ENCODE measurements around the gene MERTK. TPM values are rescaled to one million over a fixed set of nuclear protein-coding genes. Genes with fewer than 3 reads are reported as not detected.
"Not testable (repeated sequence)": the region's sequence is repeated elsewhere in the genome, so short reads cannot be mapped to it uniquely, and the experiment has no call there.

MERTK gene
- polyA plus RNA-seq (ENCODE audit: insufficient read length in 4 of 4) = 10 to 100 TPM; 19.5 to 24.6 (median 23.1) TPM

- peak; percentile 84 to 88 (median 86) for DNase-seq (ENCODE audit: low read depth in 4 of 4, low spot score in 3 of 4)
These were observed at the start of gene MERTK for GRCh38 chr2:111897924-111898702. Gene MERTK (plus strand): TSS chr2:111898607. CDS start chr2:111898736, 129 bp downstream.

- DNase-seq (ENCODE audit: low read depth in 4 of 4, low spot score in 3 of 4) = not testable (repeated sequence)
These were observed 47.8 kb upstream of the MERTK start for GRCh38 chr2:111850646-111851045.

GRCh38 chr2:111852544-111852943 is 45.9 kb upstream of the MERTK start:
- DNase-seq (ENCODE audit: low read depth in 4 of 4, low spot score in 3 of 4) = not testable (repeated sequence)

GRCh38 chr2:111860005-111860404 is 38.4 kb upstream of the MERTK start:
- not testable (repeated sequence) for DNase-seq (ENCODE audit: low read depth in 4 of 4, low spot score in 3 of 4)

GRCh38 chr2:111865124-111865523 is 33.3 kb upstream of the MERTK start:
- DNase-seq (ENCODE audit: low read depth in 4 of 4, low spot score in 3 of 4) = not testable (repeated sequence)

- not testable (repeated sequence) for DNase-seq (ENCODE audit: low read depth in 4 of 4, low spot score in 3 of 4)
These were observed 25.6 kb upstream of the MERTK start for GRCh38 chr2:111872806-111873205.

GRCh38 chr2:111883661-111884591 is 14.5 kb upstream of the MERTK start, which contains the start of gene ANAPC1:
Gene ANAPC1 (minus strand): TSS chr2:111884193. CDS start chr2:111880825, 3,368 bp downstream.
- peak in 2 of 4 donors; percentile 72 to 77 for DNase-seq (ENCODE audit: low read depth in 4 of 4, low spot score in 3 of 4)

GRCh38 chr2:111884592-111884964 is 13.8 kb upstream of the MERTK start:
- DNase-seq (ENCODE audit: low read depth in 4 of 4, low spot score in 3 of 4) = no peak

GRCh38 chr2:111896024-111896423 is 2.4 kb upstream of the MERTK start:
- DNase-seq (ENCODE audit: low read depth in 4 of 4, low spot score in 3 of 4) = no peak

- DNase-seq (ENCODE audit: low read depth in 4 of 4, low spot score in 3 of 4) = no peak
These were observed 1.8 kb upstream of the MERTK start for GRCh38 chr2:111896576-111896975.

GRCh38 chr2:111897630-111897923 is 830 bp upstream of the MERTK start:
- no peak for DNase-seq (ENCODE audit: low read depth in 4 of 4, low spot score in 3 of 4)

- no peak for DNase-seq (ENCODE audit: low read depth in 4 of 4, low spot score in 3 of 4)
These were observed 502 bp downstream of the MERTK start for GRCh38 chr2:111898703-111899514.

- no peak for DNase-seq (ENCODE audit: low read depth in 4 of 4, low spot score in 3 of 4)
These were observed 2.5 kb downstream of the MERTK start for GRCh38 chr2:111900859-111901258.

- DNase-seq (ENCODE audit: low read depth in 4 of 4, low spot score in 3 of 4) = no peak
These were observed 5.1 kb downstream of the MERTK start for GRCh38 chr2:111903516-111903915.

GRCh38 chr2:111903930-111904439 is 5.6 kb downstream of the MERTK start:
- no peak for DNase-seq (ENCODE audit: low read depth in 4 of 4, low spot score in 3 of 4)

GRCh38 chr2:111904726-111905474 is 6.5 kb downstream of the MERTK start:
- no peak for DNase-seq (ENCODE audit: low read depth in 4 of 4, low spot score in 3 of 4)

GRCh38 chr2:111905475-111905869 is 7.1 kb downstream of the MERTK start:
- not testable (repeated sequence) for DNase-seq (ENCODE audit: low read depth in 4 of 4, low spot score in 3 of 4)

- DNase-seq (ENCODE audit: low read depth in 4 of 4, low spot score in 3 of 4) = no peak
These were observed 7.8 kb downstream of the MERTK start for GRCh38 chr2:111905990-111906735.

- no peak for DNase-seq (ENCODE audit: low read depth in 4 of 4, low spot score in 3 of 4)
These were observed 10.2 kb downstream of the MERTK start for GRCh38 chr2:111908578-111908977.
